Measurements from ENCODE around the gene ZNHIT2. TPM values are rescaled to one million over a fixed set of nuclear protein-coding genes. Genes with fewer than 3 reads are reported as not detected.

ZNHIT2 gene
- total and polyA plus RNA-seq, 10 of the 15 experiments (the other 5 are each of a cell fraction or from before 2014, with no cell fraction given) = 0.24 to 20.4 (median 15.5) TPM; not detected in 1

DNA sequence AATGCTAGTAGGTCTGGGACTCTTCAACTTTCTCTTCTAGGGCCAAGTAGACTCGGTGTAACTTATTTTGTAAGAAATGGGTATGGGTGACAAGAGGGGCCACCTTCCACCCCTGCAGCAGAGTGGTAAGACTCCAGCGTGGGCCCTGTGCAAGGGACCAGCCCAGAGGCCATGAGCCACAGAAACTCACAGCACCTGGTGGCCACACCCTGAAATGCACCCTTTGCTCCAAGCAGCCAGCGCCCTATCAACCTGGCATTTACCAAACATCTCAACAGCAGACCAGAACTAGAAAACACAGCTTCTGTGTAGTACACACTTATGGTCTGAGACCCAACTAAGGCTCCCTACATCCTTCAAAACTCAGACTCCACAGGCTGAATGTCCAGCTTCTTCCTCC lies 39.4 kb downstream of the ZNHIT2 start (continued):
- TF ChIP-seq, protein P1, sequence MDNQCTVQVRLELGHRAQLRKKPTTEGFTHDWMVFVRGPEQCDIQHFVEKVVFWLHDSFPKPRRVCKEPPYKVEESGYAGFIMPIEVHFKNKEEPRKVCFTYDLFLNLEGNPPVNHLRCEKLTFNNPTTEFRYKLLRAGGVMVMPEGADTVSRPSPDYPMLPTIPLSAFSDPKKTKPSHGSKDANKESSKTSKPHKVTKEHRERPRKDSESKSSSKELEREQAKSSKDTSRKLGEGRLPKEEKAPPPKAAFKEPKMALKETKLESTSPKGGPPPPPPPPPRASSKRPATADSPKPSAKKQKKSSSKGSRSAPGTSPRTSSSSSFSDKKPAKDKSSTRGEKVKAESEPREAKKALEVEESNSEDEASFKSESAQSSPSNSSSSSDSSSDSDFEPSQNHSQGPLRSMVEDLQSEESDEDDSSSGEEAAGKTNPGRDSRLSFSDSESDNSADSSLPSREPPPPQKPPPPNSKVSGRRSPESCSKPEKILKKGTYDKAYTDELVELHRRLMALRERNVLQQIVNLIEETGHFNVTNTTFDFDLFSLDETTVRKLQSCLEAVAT (IDR thresholded peaks at IDR 0.05) = no peak
- TF ChIP-seq ZNF207 (IDR thresholded peaks at IDR 0.05; ENCODE audit: borderline replicate concordance) (no peak), NBN (IDR thresholded peaks at IDR 0.05) (peak; percentile 56; the same call in 1 of the 2 replicates), MAX (IDR thresholded peaks at IDR 0.05; ENCODE audit: low read depth, low read length) (no peak), BMI1 (IDR thresholded peaks at IDR 0.05; ENCODE audit: borderline replicate concordance) (no peak), RUNX3 (IDR thresholded peaks at IDR 0.05; ENCODE audit: low read length) (peak; percentile 53; the same call in 1 of the 2 replicates), HCFC1 (IDR thresholded peaks at IDR 0.05; ENCODE audit: low read length) (no peak), CBX3 (IDR thresholded peaks at IDR 0.05; ENCODE audit: borderline replicate concordance, low read depth) (no peak), ZNF217 (IDR thresholded peaks at IDR 0.05) (no peak), ETV6 (conservative IDR thresholded peaks at IDR 0.05 in 1 of 2, IDR thresholded peaks at IDR 0.05 in 1 of 2; ENCODE audit: borderline replicate concordance in 1 of 2, low read depth in 1 of 2) (no peak), BCL3 (IDR thresholded peaks at IDR 0.05; ENCODE audit: borderline replicate concordance, insufficient read depth, low read depth, low read length, poor library complexity, severe bottlenecking) (no peak), WRNIP1 (IDR thresholded peaks at IDR 0.05; ENCODE audit: borderline replicate concordance, low read depth, low read length) (0 out of 2 replicates have a peak, but pooled peaks have one; percentile 57), SMC3 (IDR thresholded peaks at IDR 0.05; ENCODE audit: borderline replicate concordance, low read length) (peak; percentile 83)
- TF ChIP-seq, protein P2, sequence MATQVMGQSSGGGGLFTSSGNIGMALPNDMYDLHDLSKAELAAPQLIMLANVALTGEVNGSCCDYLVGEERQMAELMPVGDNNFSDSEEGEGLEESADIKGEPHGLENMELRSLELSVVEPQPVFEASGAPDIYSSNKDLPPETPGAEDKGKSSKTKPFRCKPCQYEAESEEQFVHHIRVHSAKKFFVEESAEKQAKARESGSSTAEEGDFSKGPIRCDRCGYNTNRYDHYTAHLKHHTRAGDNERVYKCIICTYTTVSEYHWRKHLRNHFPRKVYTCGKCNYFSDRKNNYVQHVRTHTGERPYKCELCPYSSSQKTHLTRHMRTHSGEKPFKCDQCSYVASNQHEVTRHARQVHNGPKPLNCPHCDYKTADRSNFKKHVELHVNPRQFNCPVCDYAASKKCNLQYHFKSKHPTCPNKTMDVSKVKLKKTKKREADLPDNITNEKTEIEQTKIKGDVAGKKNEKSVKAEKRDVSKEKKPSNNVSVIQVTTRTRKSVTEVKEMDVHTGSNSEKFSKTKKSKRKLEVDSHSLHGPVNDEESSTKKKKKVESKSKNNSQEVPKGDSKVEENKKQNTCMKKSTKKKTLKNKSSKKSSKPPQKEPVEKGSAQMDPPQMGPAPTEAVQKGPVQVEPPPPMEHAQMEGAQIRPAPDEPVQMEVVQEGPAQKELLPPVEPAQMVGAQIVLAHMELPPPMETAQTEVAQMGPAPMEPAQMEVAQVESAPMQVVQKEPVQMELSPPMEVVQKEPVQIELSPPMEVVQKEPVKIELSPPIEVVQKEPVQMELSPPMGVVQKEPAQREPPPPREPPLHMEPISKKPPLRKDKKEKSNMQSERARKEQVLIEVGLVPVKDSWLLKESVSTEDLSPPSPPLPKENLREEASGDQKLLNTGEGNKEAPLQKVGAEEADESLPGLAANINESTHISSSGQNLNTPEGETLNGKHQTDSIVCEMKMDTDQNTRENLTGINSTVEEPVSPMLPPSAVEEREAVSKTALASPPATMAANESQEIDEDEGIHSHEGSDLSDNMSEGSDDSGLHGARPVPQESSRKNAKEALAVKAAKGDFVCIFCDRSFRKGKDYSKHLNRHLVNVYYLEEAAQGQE (IDR thresholded peaks at IDR 0.05; ENCODE audit: low read depth, low read length) = no peak
- TF ChIP-seq, protein P3, sequence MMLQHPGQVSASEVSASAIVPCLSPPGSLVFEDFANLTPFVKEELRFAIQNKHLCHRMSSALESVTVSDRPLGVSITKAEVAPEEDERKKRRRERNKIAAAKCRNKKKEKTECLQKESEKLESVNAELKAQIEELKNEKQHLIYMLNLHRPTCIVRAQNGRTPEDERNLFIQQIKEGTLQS (IDR thresholded peaks at IDR 0.05; ENCODE audit: borderline replicate concordance, extremely low read depth, low read depth, low read length) = no peak
- TF ChIP-seq, protein P4, sequence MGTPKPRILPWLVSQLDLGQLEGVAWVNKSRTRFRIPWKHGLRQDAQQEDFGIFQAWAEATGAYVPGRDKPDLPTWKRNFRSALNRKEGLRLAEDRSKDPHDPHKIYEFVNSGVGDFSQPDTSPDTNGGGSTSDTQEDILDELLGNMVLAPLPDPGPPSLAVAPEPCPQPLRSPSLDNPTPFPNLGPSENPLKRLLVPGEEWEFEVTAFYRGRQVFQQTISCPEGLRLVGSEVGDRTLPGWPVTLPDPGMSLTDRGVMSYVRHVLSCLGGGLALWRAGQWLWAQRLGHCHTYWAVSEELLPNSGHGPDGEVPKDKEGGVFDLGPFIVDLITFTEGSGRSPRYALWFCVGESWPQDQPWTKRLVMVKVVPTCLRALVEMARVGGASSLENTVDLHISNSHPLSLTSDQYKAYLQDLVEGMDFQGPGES (IDR thresholded peaks at IDR 0.05) = no peak
- TF ChIP-seq, protein P5, sequence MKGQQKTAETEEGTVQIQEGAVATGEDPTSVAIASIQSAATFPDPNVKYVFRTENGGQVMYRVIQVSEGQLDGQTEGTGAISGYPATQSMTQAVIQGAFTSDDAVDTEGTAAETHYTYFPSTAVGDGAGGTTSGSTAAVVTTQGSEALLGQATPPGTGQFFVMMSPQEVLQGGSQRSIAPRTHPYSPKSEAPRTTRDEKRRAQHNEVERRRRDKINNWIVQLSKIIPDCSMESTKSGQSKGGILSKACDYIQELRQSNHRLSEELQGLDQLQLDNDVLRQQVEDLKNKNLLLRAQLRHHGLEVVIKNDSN (IDR thresholded peaks at IDR 0.05; ENCODE audit: borderline replicate concordance, extremely low read length, insufficient read depth, low read depth, low read length) = no peak
- TF ChIP-seq, protein P6, sequence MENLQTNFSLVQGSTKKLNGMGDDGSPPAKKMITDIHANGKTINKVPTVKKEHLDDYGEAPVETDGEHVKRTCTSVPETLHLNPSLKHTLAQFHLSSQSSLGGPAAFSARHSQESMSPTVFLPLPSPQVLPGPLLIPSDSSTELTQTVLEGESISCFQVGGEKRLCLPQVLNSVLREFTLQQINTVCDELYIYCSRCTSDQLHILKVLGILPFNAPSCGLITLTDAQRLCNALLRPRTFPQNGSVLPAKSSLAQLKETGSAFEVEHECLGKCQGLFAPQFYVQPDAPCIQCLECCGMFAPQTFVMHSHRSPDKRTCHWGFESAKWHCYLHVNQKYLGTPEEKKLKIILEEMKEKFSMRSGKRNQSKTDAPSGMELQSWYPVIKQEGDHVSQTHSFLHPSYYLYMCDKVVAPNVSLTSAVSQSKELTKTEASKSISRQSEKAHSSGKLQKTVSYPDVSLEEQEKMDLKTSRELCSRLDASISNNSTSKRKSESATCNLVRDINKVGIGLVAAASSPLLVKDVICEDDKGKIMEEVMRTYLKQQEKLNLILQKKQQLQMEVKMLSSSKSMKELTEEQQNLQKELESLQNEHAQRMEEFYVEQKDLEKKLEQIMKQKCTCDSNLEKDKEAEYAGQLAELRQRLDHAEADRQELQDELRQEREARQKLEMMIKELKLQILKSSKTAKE (IDR thresholded peaks at IDR 0.05; ENCODE audit: low read depth, poor library complexity, severe bottlenecking) = no peak

All from GM12878 (cell line).